IPS-20b (cell line): ENCODE results near the gene MS4A4A.

Experiments
- H3K27ac ChIP-seq: one replicate; pipeline ENCODE4 v1.5.1; 2013; ENCODE audit warnings: low read length
- H3K27me3 ChIP-seq: 2 replicates; pipeline ENCODE4 v1.6.1; 2013; ENCODE audit warnings: mild to moderate bottlenecking, low read length, inconsistent platforms; ENCODE audit not compliant: insufficient read depth
- H3K36me3 ChIP-seq: 2 replicates; pipeline ENCODE4 v1.6.1; 2013; ENCODE audit warnings: low read depth, mild to moderate bottlenecking, inconsistent platforms, low read length, moderate library complexity; ENCODE audit not compliant: insufficient read depth
- H3K4me1 ChIP-seq: 2 replicates; pipeline ENCODE4 v1.6.1; 2013; ENCODE audit warnings: mild to moderate bottlenecking, control low read depth, inconsistent platforms, low read length, moderate library complexity; ENCODE audit not compliant: insufficient read depth
- H3K4me3 ChIP-seq: 2 replicates; pipeline ENCODE4 v1.5.1; 2013; ENCODE audit warnings: mild to moderate bottlenecking, low read length, inconsistent platforms
- H3K9ac ChIP-seq: 2 replicates; pipeline ENCODE4 v1.6.1; 2013; ENCODE audit warnings: low read depth, mild to moderate bottlenecking, inconsistent platforms, low read length, moderate library complexity
- H3K9me3 ChIP-seq: 2 replicates; pipeline ENCODE4 v1.6.1; 2013; ENCODE audit warnings: mild to moderate bottlenecking, low read depth, low read length, inconsistent platforms; ENCODE audit not compliant: insufficient read depth

MS4A4A gene

GRCh38 chr11:60280412-60280811 lies at the start of gene MS4A4A:
Gene MS4A4A (plus strand): TSS chr11:60280666. CDS start chr11:60280676, 10 bp downstream.
- H3K4me1 ChIP-seq = peaks cover 17% of the 10 kb centered on the region; the same call in 1 of the 2 replicates
- H3K9me3 ChIP-seq = no peaks in the 10 kb centered on the region
- H3K36me3 ChIP-seq = no peaks in the 10 kb centered on the region
- H3K27ac ChIP-seq = no peak within 1 kb of the TSS
- H3K27me3 ChIP-seq = no peaks in the 10 kb centered on the region
- no peak within 1 kb of the TSS for H3K9ac ChIP-seq
- no peak within 1 kb of the TSS for H3K4me3 ChIP-seq

GRCh38 chr11:60230681-60231080 lies 49.8 kb upstream of the MS4A4A start:
- Histone ChIP-seq H3K4me1 (no peaks in the 10 kb centered on the region), H3K27ac (no peak overlapping the region), H3K36me3 (no peaks in the 10 kb centered on the region), H3K4me3 (no peak overlapping the region), H3K9me3 (no peaks in the 10 kb centered on the region), H3K27me3 (no peaks in the 10 kb centered on the region), H3K9ac (no peak overlapping the region)

- Histone ChIP-seq H3K27ac (no peak overlapping the region), H3K9me3 (no peaks in the 10 kb centered on the region), H3K9ac (no peak overlapping the region), H3K4me1 (no peaks in the 10 kb centered on the region), H3K4me3 (no peak overlapping the region), H3K36me3 (no peaks in the 10 kb centered on the region), H3K27me3 (no peaks in the 10 kb centered on the region)
Measured at GRCh38 chr11:60235321-60235720, 45.1 kb upstream of the MS4A4A start.

- H3K4me1 ChIP-seq = no peaks in the 10 kb centered on the region
- no peak overlapping the region for H3K4me3 ChIP-seq
- H3K9ac ChIP-seq = no peak overlapping the region
- H3K36me3 ChIP-seq = no peaks in the 10 kb centered on the region
- H3K27me3 ChIP-seq = no peaks in the 10 kb centered on the region
- H3K27ac ChIP-seq = no peak overlapping the region
- H3K9me3 ChIP-seq = no peaks in the 10 kb centered on the region
Measured at GRCh38 chr11:60240662-60241061, 39.8 kb upstream of the MS4A4A start.

GRCh38 chr11:60241786-60242185 lies 38.7 kb upstream of the MS4A4A start:
- Histone ChIP-seq H3K4me1 (no peaks in the 10 kb centered on the region), H3K36me3 (no peaks in the 10 kb centered on the region), H3K4me3 (no peak overlapping the region), H3K9me3 (no peaks in the 10 kb centered on the region), H3K27me3 (no peaks in the 10 kb centered on the region), H3K27ac (no peak overlapping the region), H3K9ac (no peak overlapping the region)

- H3K27ac ChIP-seq = no peak within 1 kb of the TSS
- no peak within 1 kb of the TSS for H3K4me3 ChIP-seq
- no peaks in the 10 kb centered on the region for H3K9me3 ChIP-seq
- H3K4me1 ChIP-seq = no peaks in the 10 kb centered on the region
- no peak within 1 kb of the TSS for H3K9ac ChIP-seq
- H3K27me3 ChIP-seq = no peaks in the 10 kb centered on the region
- H3K36me3 ChIP-seq = no peaks in the 10 kb centered on the region
Measured at GRCh38 chr11:60242740-60243239, 37.7 kb upstream of the MS4A4A start, which contains the start of gene MS4A4E. Gene MS4A4E (minus strand): TSS chr11:60243137. CDS start chr11:60230055, 13,082 bp downstream.

- no peaks in the 10 kb centered on the region for H3K4me1 ChIP-seq
- no peaks in the 10 kb centered on the region for H3K36me3 ChIP-seq
- H3K4me3 ChIP-seq = no peak overlapping the region
- no peaks in the 10 kb centered on the region for H3K27me3 ChIP-seq
- H3K27ac ChIP-seq = no peak overlapping the region
- H3K9me3 ChIP-seq = no peaks in the 10 kb centered on the region; the same call in 1 of the 2 replicates
- H3K9ac ChIP-seq = no peak overlapping the region
Measured at GRCh38 chr11:60251485-60252212, 28.8 kb upstream of the MS4A4A start.

GRCh38 chr11:60252213-60253108 lies 28.0 kb upstream of the MS4A4A start:
- no peaks in the 10 kb centered on the region; the same call in 1 of the 2 replicates for H3K9me3 ChIP-seq
- H3K4me3 ChIP-seq = no peak overlapping the region
- no peaks in the 10 kb centered on the region for H3K4me1 ChIP-seq
- no peak overlapping the region for H3K9ac ChIP-seq
- no peaks in the 10 kb centered on the region for H3K27me3 ChIP-seq
- no peaks in the 10 kb centered on the region for H3K36me3 ChIP-seq
- H3K27ac ChIP-seq = no peak overlapping the region

- Histone ChIP-seq H3K36me3 (no peaks in the 10 kb centered on the region), H3K9me3 (peaks cover 10% of the 10 kb centered on the region), H3K4me3 (no peak overlapping the region), H3K27ac (no peak overlapping the region), H3K9ac (no peak overlapping the region), H3K4me1 (no peaks in the 10 kb centered on the region), H3K27me3 (no peaks in the 10 kb centered on the region)
Measured at GRCh38 chr11:60257956-60258722, 22.3 kb upstream of the MS4A4A start.

GRCh38 chr11:60261014-60261413 lies 19.5 kb upstream of the MS4A4A start:
- Histone ChIP-seq H3K4me1 (no peaks in the 10 kb centered on the region), H3K9ac (no peak overlapping the region), H3K36me3 (no peaks in the 10 kb centered on the region), H3K27me3 (no peaks in the 10 kb centered on the region), H3K27ac (no peak overlapping the region), H3K9me3 (peaks cover 10% of the 10 kb centered on the region), H3K4me3 (no peak overlapping the region)

GRCh38 chr11:60263402-60263801 lies 17.1 kb upstream of the MS4A4A start:
- Histone ChIP-seq H3K4me3 (no peak overlapping the region), H3K9ac (no peak overlapping the region), H3K4me1 (no peaks in the 10 kb centered on the region), H3K27ac (no peak overlapping the region), H3K9me3 (peaks cover 10% of the 10 kb centered on the region), H3K36me3 (no peaks in the 10 kb centered on the region), H3K27me3 (no peaks in the 10 kb centered on the region)
